K562 (cell line): ENCODE measurements around the gene PSRC1. TPM values are rescaled to one million over a fixed set of nuclear protein-coding genes. Genes with fewer than 3 reads are reported as not detected.

Source experiments
- ATAC-seq: fragments of 200-7000 bp; cut with Tn5 transposase; 3 replicates; pipeline ENCODE4 v1.9.1; 2020; ENCODE audit warnings: moderate library complexity
- BruUV-seq: library from RNA; stranded (reverse); fragments of 400-500 nt; replicated peaks from 2 replicates; lab custom pipeline; 2021; lab: Mats Ljungman, UMichigan
- CTCF ChIA-PET: fragments of 300-600 bp; formaldehyde crosslinking; extraction: SDS; loops from one replicate; lab custom pipeline; 2021; ENCODE audit warnings: low intra/inter-chr PET ratio; lab: Yijun Ruan, JAX
- POLR2A ChIA-PET: fragments of 300-600, 350-650 bp; sonication (Branson Sonifier 250); formaldehyde crosslinking; extraction: SDS; loops from one replicate; lab custom pipeline; 2021; ENCODE audit warnings: antibody characterized with exemption, inconsistent platforms; lab: Yijun Ruan, JAX
- DNase-seq, 4 experiments: peaks; one replicate each; pipeline versions ENCODE4 v3.0.0 to v3.0.0-alpha.2; 2011 to 2018; ENCODE audit warnings: low spot score in 3 of 4, mixed read lengths in 3 of 4; ENCODE audit errors: extremely low read depth in 1 of 4
- FAIRE-seq: peaks from 2 replicates; lab custom pipeline; 2011; peaks lifted over from hg19 to GRCh38; lab: Jason Lieb, UNC
- H2AFZ ChIP-seq: 2 replicates; pipeline ENCODE4 v1.6.0; 2011; ENCODE audit warnings: low read depth, low read length, control low read depth, inconsistent platforms
- H3K27ac ChIP-seq: fragments of 200-600 bp; 3 replicates; pipeline ENCODE4 v1.8.0; 2011; ENCODE audit warnings: low read depth, mild to moderate bottlenecking, control low read depth, inconsistent platforms, low read length, moderate library complexity, mixed read lengths; ENCODE audit errors: extremely low read depth
- H3K27me3 ChIP-seq, 2 experiments: fragments of 300-600 bp in 1 of 2; 2 replicates in 1 of 2; 3 replicates in 1 of 2; pipeline versions ENCODE4 v1.6.0 to v1.8.0; 2011; ENCODE audit warnings: inconsistent platforms in 2 of 2, low read length in 2 of 2, mild to moderate bottlenecking in 1 of 2, mixed read lengths in 1 of 2, moderate library complexity in 1 of 2; ENCODE audit not compliant: control insufficient read depth in 2 of 2, insufficient read depth in 2 of 2
- H3K36me3 ChIP-seq: fragments of 300-600 bp; 3 replicates; pipeline ENCODE4 v1.8.0; 2011; ENCODE audit warnings: mild to moderate bottlenecking, low read length, inconsistent platforms; ENCODE audit not compliant: control insufficient read depth, insufficient read depth
- H3K4me1 ChIP-seq, 2 experiments: fragments of 200-600 bp in 1 of 2; replicated peaks in 1 of 2; 2 replicates in 1 of 2; 3 replicates in 1 of 2; pipeline versions ENCODE4 v1.5.1 to v1.8.0; 2011; ENCODE audit warnings: inconsistent platforms in 2 of 2, low read length in 2 of 2, mild to moderate bottlenecking in 1 of 2, mixed read lengths in 1 of 2, moderate library complexity in 1 of 2; ENCODE audit not compliant: control insufficient read depth in 2 of 2, insufficient read depth in 2 of 2
- H3K4me2 ChIP-seq: 2 replicates; pipeline ENCODE4 v1.6.1; 2011; ENCODE audit warnings: low read length, control low read depth, inconsistent platforms, mixed read lengths; ENCODE audit not compliant: insufficient read depth
- H3K4me3 ChIP-seq: fragments of 200-600 bp; sonication (generic), shearing (Covaris generic); 2 replicates; pipeline ENCODE4 v1.5.1; 2016; ENCODE audit warnings: control low read depth, inconsistent platforms
- H3K79me2 ChIP-seq: fragments of 200-600 bp; 3 replicates; pipeline ENCODE4 v1.8.0; 2011; ENCODE audit warnings: low read length, inconsistent platforms; ENCODE audit not compliant: control insufficient read depth, insufficient read depth
- H3K9ac ChIP-seq, 2 experiments: 2 replicates each; pipeline versions ENCODE4 v1.6.0 to v1.6.1; 2011; ENCODE audit warnings: low read depth in 2 of 2, low read length in 2 of 2, control low read depth in 1 of 2, inconsistent platforms in 1 of 2, mild to moderate bottlenecking in 1 of 2, mixed read lengths in 1 of 2; ENCODE audit not compliant: insufficient read depth in 1 of 2
- H3K9me1 ChIP-seq: one replicate; pipeline ENCODE4 v1.6.0; 2011; ENCODE audit warnings: inconsistent platforms, mild to moderate bottlenecking, low read length, moderate library complexity; ENCODE audit not compliant: control insufficient read depth, insufficient read depth
- H3K9me3 ChIP-seq: replicated peaks from 2 replicates; pipeline ENCODE4 v1.5.1; 2011; ENCODE audit warnings: low read depth, low read length, inconsistent platforms; ENCODE audit not compliant: control insufficient read depth, insufficient read depth
- H4K20me1 ChIP-seq: replicated peaks from 2 replicates; pipeline ENCODE4 v1.6.1; 2011; ENCODE audit warnings: low read length, inconsistent platforms, mixed read lengths; ENCODE audit not compliant: control insufficient read depth, insufficient read depth
- AFF1 ChIP-seq, 2 experiments: fragments of 450-650 bp; IDR thresholded peaks; 2 replicates each; pipeline ENCODE4 v1.6.1; 2018; ENCODE audit warnings: mild to moderate bottlenecking in 2 of 2, low read depth in 1 of 2; ENCODE audit not compliant: partially characterized antibody in 2 of 2
- CHD2 ChIP-seq: IDR thresholded peaks from 2 replicates; pipeline ENCODE4 v1.6.1; 2011; ENCODE audit warnings: low read depth, low read length
- HBP1 ChIP-seq: fragments of 450-650 bp; formaldehyde crosslinking; IDR thresholded peaks from 2 replicates; pipeline ENCODE4 v1.4.0; 2022; ENCODE audit warnings: missing genetic modification characterization
- MTF1 ChIP-seq: fragments of 250-450 bp; sonication (Bioruptor Pico); IDR thresholded peaks from 2 replicates; pipeline ENCODE4 v1.9.0; 2021; ENCODE audit warnings: moderate library complexity, mild to moderate bottlenecking, inconsistent platforms, borderline replicate concordance
- NKRF ChIP-seq: fragments of 450-650 bp; IDR thresholded peaks from 2 replicates; pipeline ENCODE4 v1.6.1; 2016; ENCODE audit warnings: borderline replicate concordance
- TCF7L2 ChIP-seq: fragments of 150-350 bp; IDR thresholded peaks from 2 replicates; pipeline ENCODE4 v1.6.1; 2016; ENCODE audit warnings: low read depth, mild to moderate bottlenecking, low read length, moderate library complexity
- USF1 ChIP-seq: sonication (generic); formaldehyde crosslinking; IDR thresholded peaks from 2 replicates; pipeline ENCODE4 v1.9.0; 2022; ENCODE audit warnings: mild to moderate bottlenecking, missing genetic modification reagents
- WGBS: fragments of 100-300 bp; shearing (Covaris generic); methylation state at CpG from one replicate; pipeline ENCODE4 v1.1.6; 2016; ENCODE audit warnings: low coverage, mixed read lengths; ENCODE audit not compliant: insufficient coverage; ENCODE audit errors: missing lambda C conversion rate; 5-methylcytosine and 5-hydroxymethylcytosine counted together
- in situ Hi-C: fragments of 300-500 bp; cut with MboI; formaldehyde crosslinking; loops from 4 replicates; pipeline ENCODE4 v1.15.0; 2018; ENCODE audit warnings: inconsistent platforms, mixed read lengths
- intact Hi-C: fragments of 100-400 bp; cut with micrococcal nuclease; formaldehyde crosslinking; loops from 2 replicates; pipeline ENCODE4 v1.14.2; 2022
- polyA plus RNA-seq, 8 experiments: library from polyadenylated mRNA; depleted of rRNA in 4 of 8; stranded (reverse) in 5 of 8; unstranded in 3 of 8; fragments of >200 nt; fragmentation: Nextera tagmentation in 2 of 8; fragmentation: Illumina TruSeq in 1 of 8; extraction: Ambion mirVana in 2 of 8; extraction: Trizol in 1 of 8; gene quantifications; 2 replicates each; pipeline versions ENCODE4 v1.2.1 to v1.2.3, GENCODE V29; 2011 to 2014; ENCODE audit warnings: inconsistent platforms in 1 of 8, missing spikeins in 1 of 8
- total RNA-seq, 7 experiments: library from RNA; depleted of rRNA in 6 of 7; stranded (reverse); fragments of >200 nt in 6 of 7; fragmentation: Illumina TruSeq in 2 of 7; extraction: Trizol in 2 of 7; gene quantifications; 2 replicates each; pipeline versions ENCODE4 v1.2.1 to v1.2.3, GENCODE V29; 2011 to 2021; ENCODE audit warnings: low replicate concordance in 1 of 7

The PSRC1 gene
- total and polyA plus RNA-seq, 9 of the 15 experiments (the other 6 are each of a cell fraction or from before 2014, with no cell fraction given): 6.5 to 65.2 (median 39.3) TPM

- TF ChIP-seq NKRF (no peak), HBP1 (CRISPR knock-in tag) (no peak), MTF1 (CRISPR knock-in tag) (no peak), CHD2 (no peak)
Observed at GRCh38 chr1:109298666-109299557, 16.0 kb upstream of the PSRC1 start (continued).

GRCh38 chr1:109296782-109297181 is 13.8 kb upstream of the PSRC1 start:
- H3K9me1 ChIP-seq: no peaks in the 10 kb centered on the region
- no TSS peak for BruUV-seq
- intact Hi-C loops: no loop called here
- H3K27me3 ChIP-seq: no peaks in the 10 kb centered on the region
- FAIRE-seq: no peak
- no peak for ATAC-seq
- no peak overlapping the region for H3K4me2 ChIP-seq
- 75% methylated on average over 16 of the region's 16 CpGs for WGBS
- H2AFZ ChIP-seq: no peak overlapping the region
- no peaks in the 10 kb centered on the region for H3K36me3 ChIP-seq
- ChIA-PET POLR2A (interaction anchor here (0.6 to 4.2 kb wide), 4 partner anchors 10 to 269 kb away, joined by 3 to 29 read pairs (median 6); partner anchors contain the start of gene MYBPHL), CTCF (no interaction called here)
- H3K9me3 ChIP-seq: no peaks in the 10 kb centered on the region
- H3K79me2 ChIP-seq: no peaks in the 10 kb centered on the region
- peaks cover 25 to 43% of the 10 kb centered on the region in 2 experiments for H3K4me1 ChIP-seq
- in situ Hi-C loops: no loop called here
- H3K9ac ChIP-seq: 0 out of 4 replicates have a peak overlapping the region, but pooled peaks of 1 of the 2 experiments have one; percentile 5
- no peak overlapping the region for H3K27ac ChIP-seq
- no peak for DNase-seq
- H3K4me3 ChIP-seq: no peak overlapping the region
- no peaks in the 10 kb centered on the region for H4K20me1 ChIP-seq
- TF ChIP-seq TCF7L2 (no peak), AFF1 (IDR thresholded peaks at IDR 0.05; ENCODE audit: low read depth in 1 of 2, partially characterized antibody in 2 of 2) (no peak), USF1 (CRISPR knock-in tag) (no peak)
